Amniotic stem cell (primary cell): ENCODE results near the gene ARMH4.

Source experiments
- DNase-seq: peaks from one replicate; lab custom pipeline; 2025; lab: John Stamatoyannopoulos, UW

The ARMH4 gene

GRCh38 chr14:58100735-58101368 is 51.2 kb downstream of the ARMH4 start:
- DNase-seq = peak; percentile 7

- no peak for DNase-seq
Measured at GRCh38 chr14:58099682-58100081, 52.3 kb downstream of the ARMH4 start.

GRCh38 chr14:58098507-58098906 is 53.5 kb downstream of the ARMH4 start:
- no peak for DNase-seq

- DNase-seq = no peak
Measured at GRCh38 chr14:58096731-58097130, 55.3 kb downstream of the ARMH4 start.

GRCh38 chr14:58091883-58092630 is 60.0 kb downstream of the ARMH4 start:
- no peak for DNase-seq

GRCh38 chr14:58089612-58090011 is 62.4 kb downstream of the ARMH4 start:
- DNase-seq = no peak

GRCh38 chr14:58088961-58089360 is 63.1 kb downstream of the ARMH4 start:
- no peak for DNase-seq

GRCh38 chr14:58085877-58086276 is 66.1 kb downstream of the ARMH4 start:
- DNase-seq = no peak

GRCh38 chr14:58082491-58083098 is 69.4 kb downstream of the ARMH4 start:
- DNase-seq = peak; percentile 69

- no peak for DNase-seq
Measured at GRCh38 chr14:58082011-58082410, 70.0 kb downstream of the ARMH4 start.

GRCh38 chr14:58078471-58078870 is 73.5 kb downstream of the ARMH4 start:
- no peak for DNase-seq

- no peak for DNase-seq
Measured at GRCh38 chr14:58078068-58078467, 73.9 kb downstream of the ARMH4 start.

GRCh38 chr14:58077621-58078020 is 74.4 kb downstream of the ARMH4 start:
- no peak for DNase-seq

GRCh38 chr14:58073516-58073915 is 78.5 kb downstream of the ARMH4 start:
- no peak for DNase-seq

- no peak for DNase-seq
Measured at GRCh38 chr14:58072288-58073071, 79.5 kb downstream of the ARMH4 start.

- no peak for DNase-seq
Measured at GRCh38 chr14:58071341-58071740, 80.7 kb downstream of the ARMH4 start.

- no peak for DNase-seq
Measured at GRCh38 chr14:58068306-58068705, 83.7 kb downstream of the ARMH4 start.

GRCh38 chr14:58066115-58066514 is 85.9 kb downstream of the ARMH4 start:
- no peak for DNase-seq

- DNase-seq = no peak
Measured at GRCh38 chr14:58061581-58061980, 90.4 kb downstream of the ARMH4 start.

GRCh38 chr14:58060898-58061297 is 91.1 kb downstream of the ARMH4 start:
- DNase-seq = no peak

- no peak for DNase-seq
Measured at GRCh38 chr14:58060077-58060476, 91.9 kb downstream of the ARMH4 start.

- DNase-seq = no peak
Measured at GRCh38 chr14:58059126-58059525, 92.9 kb downstream of the ARMH4 start.
